ENCODE measurements around the gene RITA1.

GRCh38 chr12:113239288-113239771 is 53.8 kb downstream of the RITA1 start:
- TF ChIP-seq CTCF (IDR thresholded peaks at IDR 0.05) (no peak), POLR2AphosphoS5 (IDR thresholded peaks at IDR 0.05) (no peak), POLR2A (IDR thresholded peaks at IDR 0.05; ENCODE audit: low read depth) (no peak)

All from esophagus muscularis mucosa (tissue), 3 donors.